ENCODE measurements around the gene ACP5.

DNA sequence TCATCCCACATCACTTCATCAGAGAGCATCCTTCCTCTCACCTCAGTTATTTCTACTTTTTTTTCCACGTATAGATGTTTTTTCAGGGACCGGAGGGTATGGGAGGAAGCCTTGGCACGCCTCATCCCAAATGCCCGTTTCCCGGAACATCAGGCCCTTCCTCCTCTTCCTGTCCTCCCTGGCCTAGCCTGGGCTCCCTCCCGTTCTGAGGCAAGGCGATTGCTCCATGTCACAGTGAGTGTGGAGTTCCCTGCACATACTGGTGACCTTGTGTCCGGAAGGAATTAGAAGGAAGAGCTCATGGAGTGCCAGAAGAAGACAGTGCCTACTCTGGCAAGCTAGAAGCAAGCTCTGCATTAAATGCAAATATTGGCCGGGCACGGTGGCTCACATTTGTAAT lies 18.7 kb upstream of the ACP5 start:
- TF ChIP-seq YY1 (IDR thresholded peaks at IDR 0.05; ENCODE audit: low read depth) (no peak), RAD21 (IDR thresholded peaks at IDR 0.05; ENCODE audit: low read depth) (no peak), TAF1 (IDR thresholded peaks at IDR 0.05; ENCODE audit: low read depth) (no peak), TCF12 (IDR thresholded peaks at IDR 0.05; ENCODE audit: low read depth) (no peak), CREB1 (IDR thresholded peaks at IDR 0.05; ENCODE audit: low read depth) (no peak), ZBTB7A (IDR thresholded peaks at IDR 0.05; ENCODE audit: low read depth) (no peak), EGR1 (IDR thresholded peaks at IDR 0.05) (no peak), CEBPB (IDR thresholded peaks at IDR 0.05) (no peak), NFIC (IDR thresholded peaks at IDR 0.05) (no peak), EP300 (IDR thresholded peaks at IDR 0.05; ENCODE audit: borderline replicate concordance) (no peak), FOXM1 (IDR thresholded peaks at IDR 0.05; ENCODE audit: borderline replicate concordance, low read depth) (no peak), TEAD4 (IDR thresholded peaks at IDR 0.05) (no peak)

Data from Ishikawa (cell line).